Measurements from ENCODE around the gene DPEP1. TPM values are rescaled to one million over a fixed set of nuclear protein-coding genes. Genes with fewer than 3 reads are reported as not detected.
A peak's percentile ranks its signal among the peaks of the same experiment; 100 is the strongest.

The DPEP1 gene
- total RNA-seq, 1 experiment from 2014 or later, result 1.1 TPM

- Mint-ChIP-seq H3K4me1 (peaks cover 6 to 7% of the 10 kb centered on the region in 2 experiments), H3K36me3 (ENCODE audit: insufficient read depth in 1 of 3, low read depth in 3 of 3) (peaks cover 63 to 78% (median 64%) of the 10 kb centered on the region in 3 experiments), H3K4me3 (peak overlapping the region in 1 of 2 experiments; percentile 62; a peak in 3 of 5 replicates), H3K27ac (no peak overlapping the region), H3K9me3 (peaks cover 46 to 50% of the 10 kb centered on the region in 2 experiments), H3K27me3 (ENCODE audit: low read depth) (peaks cover 3% of the 10 kb centered on the region)
- no peak overlapping the region for H2BK120ac ChIP-seq (ENCODE audit: low read depth, low read length, poor library complexity, severe bottlenecking)
- H3K14ac ChIP-seq (ENCODE audit: insufficient read depth, low read length), result no peak overlapping the region
- no peak overlapping the region for H2AFZ ChIP-seq (ENCODE audit: low read length)
- TF ChIP-seq, protein P1, sequence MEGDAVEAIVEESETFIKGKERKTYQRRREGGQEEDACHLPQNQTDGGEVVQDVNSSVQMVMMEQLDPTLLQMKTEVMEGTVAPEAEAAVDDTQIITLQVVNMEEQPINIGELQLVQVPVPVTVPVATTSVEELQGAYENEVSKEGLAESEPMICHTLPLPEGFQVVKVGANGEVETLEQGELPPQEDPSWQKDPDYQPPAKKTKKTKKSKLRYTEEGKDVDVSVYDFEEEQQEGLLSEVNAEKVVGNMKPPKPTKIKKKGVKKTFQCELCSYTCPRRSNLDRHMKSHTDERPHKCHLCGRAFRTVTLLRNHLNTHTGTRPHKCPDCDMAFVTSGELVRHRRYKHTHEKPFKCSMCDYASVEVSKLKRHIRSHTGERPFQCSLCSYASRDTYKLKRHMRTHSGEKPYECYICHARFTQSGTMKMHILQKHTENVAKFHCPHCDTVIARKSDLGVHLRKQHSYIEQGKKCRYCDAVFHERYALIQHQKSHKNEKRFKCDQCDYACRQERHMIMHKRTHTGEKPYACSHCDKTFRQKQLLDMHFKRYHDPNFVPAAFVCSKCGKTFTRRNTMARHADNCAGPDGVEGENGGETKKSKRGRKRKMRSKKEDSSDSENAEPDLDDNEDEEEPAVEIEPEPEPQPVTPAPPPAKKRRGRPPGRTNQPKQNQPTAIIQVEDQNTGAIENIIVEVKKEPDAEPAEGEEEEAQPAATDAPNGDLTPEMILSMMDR (conservative IDR thresholded peaks at IDR 0.05), result no peak
- WGBS (ENCODE audit: extremely low coverage, insufficient read length, low lambda C conversion rate), result no CpG with 5 or more reads among the region's 1 CpG
- no peak overlapping the region for H3K27ac ChIP-seq (ENCODE audit: insufficient read length, low read depth, low read length)
- H3T11ph ChIP-seq (ENCODE audit: low read length), result no peak overlapping the region
- H2BK15ac ChIP-seq (ENCODE audit: low read depth, low read length), result no peak overlapping the region
- no peak overlapping the region for H2BK20ac ChIP-seq (ENCODE audit: low read depth, low read length, poor library complexity, severe bottlenecking)
- no peaks in the 10 kb centered on the region for H3K4me1 ChIP-seq (ENCODE audit: insufficient read depth, low read length)
- H3K27me3 ChIP-seq (ENCODE audit: insufficient read depth, low read length), result no peaks in the 10 kb centered on the region
- no peak overlapping the region for H3K56ac ChIP-seq (ENCODE audit: insufficient read length, low read depth, low read length)
- H3K4me2 ChIP-seq (ENCODE audit: insufficient read depth, insufficient read length, low read length), result no peak overlapping the region
- H2BK5ac ChIP-seq (ENCODE audit: insufficient read length, low read length), result no peak overlapping the region
- no peak overlapping the region for H3K18ac ChIP-seq (ENCODE audit: insufficient read length, low read depth, low read length)
- H3K79me1 ChIP-seq (ENCODE audit: insufficient read depth, low read depth, low read length, poor library complexity, severe bottlenecking), result no peaks in the 10 kb centered on the region
- H3K23me2 ChIP-seq (ENCODE audit: insufficient read length, low read depth, low read length, poor library complexity, severe bottlenecking), result peaks cover 8% of the 10 kb centered on the region
- no peak overlapping the region for H2BK12ac ChIP-seq (ENCODE audit: insufficient read length, low read depth, low read length)
- H4K91ac ChIP-seq (ENCODE audit: insufficient read length, low read depth, low read length), result no peak overlapping the region
- no peaks in the 10 kb centered on the region for H3K79me2 ChIP-seq (ENCODE audit: insufficient read depth, low read length)
- no peak overlapping the region for H3K9ac ChIP-seq (ENCODE audit: extremely low read depth, insufficient read length, low read length)
- H3K9me3 ChIP-seq (ENCODE audit: control insufficient read depth, low read depth, low read length), result peaks cover 27% of the 10 kb centered on the region
- no peak overlapping the region for H3K4ac ChIP-seq (ENCODE audit: low read depth, low read length)
- no peak overlapping the region for H4K8ac ChIP-seq (replicated peaks; ENCODE audit: insufficient read length, low read depth, low read length)
- no peak overlapping the region for H4K5ac ChIP-seq (ENCODE audit: insufficient read length, low read depth, low read length)
- DNase-seq, result no peak
- H2AK5ac ChIP-seq (ENCODE audit: insufficient read length, low read length), result no peak overlapping the region
- no peak overlapping the region for H3K23ac ChIP-seq (ENCODE audit: insufficient read length, low read depth, low read length)
- H4K20me1 ChIP-seq (ENCODE audit: control insufficient read depth, insufficient read depth, insufficient read length), result no peaks in the 10 kb centered on the region
Measured at GRCh38 chr16:89685916-89686315, 72.5 kb downstream of the DPEP1 start.

Measured in H9 (cell line).